Colon (tissue), 2 donors: ENCODE measurements around the gene ISOC2.

Source experiments
- FAIRE-seq: peaks from 2 replicates; lab custom pipeline; 2012; peaks lifted over from hg19 to GRCh38; lab: Jason Lieb, UNC
- donor health status: control.
- donor health status: control.

Gene ISOC2

DNA sequence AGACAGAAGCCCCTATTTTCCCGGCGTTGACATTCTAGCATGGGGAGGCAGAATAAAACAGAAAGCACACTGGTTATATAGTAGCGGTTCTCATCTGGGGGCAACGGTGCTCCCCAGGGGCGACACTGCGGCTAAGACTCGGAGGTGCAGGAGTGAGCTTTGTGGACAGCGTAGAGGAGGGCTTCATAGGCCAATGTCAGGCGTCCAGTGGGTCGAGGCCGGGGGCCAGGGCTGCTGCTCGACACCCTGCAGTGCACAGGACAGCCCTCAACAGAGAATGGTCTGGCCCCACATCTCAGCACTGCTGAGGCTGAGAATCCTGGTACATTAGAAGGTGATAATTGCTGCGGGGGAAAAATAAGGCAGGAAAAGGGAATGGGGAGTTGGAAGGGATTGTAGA is 16.5 kb upstream of the ISOC2 start:
- no peak for FAIRE-seq

DNA sequence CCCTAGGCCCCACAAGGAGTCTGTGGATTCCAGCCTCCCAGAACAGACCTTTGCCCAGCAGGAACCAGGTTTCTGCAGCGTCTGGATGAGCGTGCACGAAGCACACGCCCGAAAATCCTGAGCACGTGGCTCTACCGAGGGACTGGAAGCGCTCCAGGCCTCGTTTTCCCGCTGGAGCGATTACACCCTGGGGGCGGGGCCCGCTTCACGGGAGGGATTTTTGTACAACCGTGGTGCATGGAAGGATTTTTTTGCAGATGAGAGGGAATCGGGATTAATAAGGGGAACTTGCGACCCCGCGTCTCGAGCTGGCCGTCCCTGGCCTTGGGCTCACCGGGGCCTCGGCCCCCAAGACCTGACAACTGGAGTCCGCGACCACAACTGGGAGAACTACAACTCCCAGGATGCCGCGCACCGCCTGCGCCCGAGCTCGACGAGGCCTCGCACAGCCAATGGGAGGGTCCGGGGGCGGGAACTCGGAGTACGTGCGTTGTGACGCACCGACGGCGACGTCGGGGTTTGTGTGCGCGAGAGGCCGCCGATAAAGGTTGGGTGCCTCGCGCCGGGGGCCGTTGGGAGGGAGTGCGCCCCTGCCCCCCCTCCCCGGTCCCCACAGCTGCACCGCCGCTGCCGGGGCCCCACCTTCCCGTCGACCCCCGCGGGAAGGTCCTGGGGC is 14.8 kb upstream of the ISOC2 start, which contains the start of gene ZNF628:
Gene ZNF628 (plus strand): TSS at position 518 of the 676 bp plus-strand sequence. CDS start 3,294 bp downstream, outside the sequence.
- FAIRE-seq: no peak

DNA sequence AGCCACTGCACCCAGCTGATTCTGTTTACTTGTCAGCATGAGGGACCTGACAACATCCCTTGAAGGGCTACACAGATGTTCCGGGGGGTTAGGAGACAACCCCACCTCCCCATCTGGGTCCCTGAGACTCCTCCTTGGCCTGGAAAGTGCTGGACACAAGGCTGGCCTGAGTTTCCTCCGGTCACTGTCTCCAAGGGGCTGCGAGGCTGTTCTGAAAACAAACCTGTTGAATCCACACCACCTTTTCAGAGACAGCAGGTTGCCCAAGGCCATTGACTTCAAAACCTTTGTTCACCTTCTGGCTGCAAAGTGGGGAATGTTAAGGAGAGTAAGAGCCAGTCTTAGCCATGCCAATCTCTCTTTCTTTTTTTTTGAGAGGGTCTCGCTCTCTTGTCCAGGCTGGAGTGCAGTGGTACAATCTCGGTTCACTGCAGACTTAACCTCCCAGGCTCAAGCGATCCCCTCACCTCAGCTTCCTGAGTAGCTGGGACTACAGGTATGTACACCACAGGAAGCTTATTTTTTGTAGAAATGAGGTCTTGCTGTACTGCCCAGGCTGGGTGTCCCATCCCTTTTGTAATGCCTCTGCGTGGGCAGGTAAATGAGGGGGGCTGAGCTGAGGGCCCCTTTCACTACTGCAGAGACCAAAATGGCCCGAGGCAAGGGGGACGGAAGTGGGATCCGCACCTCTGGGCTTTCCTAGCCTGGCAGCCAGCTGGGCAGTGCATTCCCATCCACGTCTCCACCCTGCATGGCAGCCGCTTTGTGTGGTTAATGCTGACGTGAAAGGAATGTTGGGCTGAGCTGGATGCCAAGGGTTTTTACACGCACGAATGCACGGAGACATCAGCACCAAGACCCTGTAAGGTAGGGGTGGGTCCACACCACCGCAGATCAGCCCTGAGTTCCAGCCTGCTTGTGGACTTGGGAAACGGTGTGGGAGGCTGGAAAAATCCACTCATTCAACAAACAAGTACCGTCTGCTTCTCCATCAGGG is 13.1 kb upstream of the ISOC2 start:
- no peak for FAIRE-seq

DNA sequence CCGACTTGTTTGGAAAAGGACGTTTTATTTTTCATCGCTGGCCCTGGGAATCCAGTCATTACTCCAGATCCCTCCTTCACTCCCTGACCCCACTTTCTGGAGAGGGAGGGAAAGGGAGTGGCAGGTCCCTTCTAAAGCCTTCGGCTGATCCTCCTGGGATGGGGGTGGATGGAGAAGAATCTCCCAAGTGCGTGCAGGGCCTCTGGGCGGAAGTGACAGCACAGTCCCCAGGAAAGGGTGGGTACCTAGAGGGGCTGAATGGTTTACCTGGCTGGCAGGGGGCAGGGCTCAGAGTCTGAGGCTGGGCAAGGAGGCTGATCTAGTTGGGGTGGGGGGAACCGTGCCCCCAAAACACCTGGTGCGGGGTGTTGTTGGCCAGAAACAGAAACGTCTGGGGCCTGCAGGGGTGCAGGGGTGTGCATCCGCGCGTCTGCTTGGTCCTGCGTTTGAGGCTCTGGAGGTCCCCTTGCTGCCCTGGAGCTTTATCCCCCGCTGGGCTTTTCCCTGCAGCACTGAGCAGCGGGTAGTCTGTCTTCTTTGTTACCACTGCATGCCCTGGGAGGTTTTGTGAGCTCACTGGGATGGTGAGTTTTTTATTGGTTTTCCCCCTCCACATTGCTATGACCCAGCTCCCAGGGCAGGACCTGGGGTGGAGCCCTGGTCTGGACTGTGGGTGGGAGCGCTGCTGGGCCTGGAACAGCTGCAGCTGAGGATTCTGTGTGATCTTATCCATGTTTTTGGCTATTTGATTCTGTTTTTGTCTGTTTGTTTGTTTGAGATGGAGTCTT is 12.0 kb upstream of the ISOC2 start:
- no peak for FAIRE-seq

DNA sequence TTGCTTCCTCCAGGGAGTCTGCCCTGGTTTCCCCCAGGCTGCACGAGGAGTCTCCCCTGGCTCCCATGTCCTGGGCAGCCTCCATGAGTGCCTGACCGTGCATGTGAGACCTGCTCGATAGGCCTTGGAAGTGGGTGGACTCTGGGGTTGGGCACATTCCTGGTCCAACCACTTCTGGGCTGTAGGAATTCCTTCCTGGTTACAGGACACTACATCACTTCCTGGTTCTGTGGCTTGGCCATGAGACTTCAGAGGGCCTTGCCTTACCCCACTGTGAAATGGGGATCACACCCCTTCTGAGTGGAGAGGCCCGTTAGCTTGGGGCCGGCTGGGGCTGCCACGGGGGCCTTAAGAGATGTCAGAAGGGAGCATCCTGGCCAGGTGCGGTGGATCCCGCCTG is 11.0 kb upstream of the ISOC2 start:
- FAIRE-seq: no peak

DNA sequence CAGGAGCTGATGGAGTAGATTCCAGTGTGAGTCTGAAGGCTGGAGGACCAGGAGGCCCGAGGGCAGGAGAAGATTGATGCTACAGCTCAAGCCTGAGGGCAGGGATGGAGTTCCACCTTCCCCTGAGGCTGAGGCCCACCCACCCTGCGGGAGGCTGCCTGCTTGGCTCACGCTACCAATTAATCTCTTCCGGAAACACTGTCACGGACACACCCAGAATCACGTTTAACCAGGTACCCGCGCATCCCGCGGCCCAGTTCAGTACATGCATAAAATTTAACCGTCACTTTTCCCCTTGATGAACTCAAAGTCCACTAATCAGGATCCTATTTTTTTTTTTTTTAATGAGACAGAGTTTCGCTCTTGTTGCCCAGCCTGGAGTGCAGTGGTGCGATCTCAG is 9.8 kb upstream of the ISOC2 start:
- no peak for FAIRE-seq

DNA sequence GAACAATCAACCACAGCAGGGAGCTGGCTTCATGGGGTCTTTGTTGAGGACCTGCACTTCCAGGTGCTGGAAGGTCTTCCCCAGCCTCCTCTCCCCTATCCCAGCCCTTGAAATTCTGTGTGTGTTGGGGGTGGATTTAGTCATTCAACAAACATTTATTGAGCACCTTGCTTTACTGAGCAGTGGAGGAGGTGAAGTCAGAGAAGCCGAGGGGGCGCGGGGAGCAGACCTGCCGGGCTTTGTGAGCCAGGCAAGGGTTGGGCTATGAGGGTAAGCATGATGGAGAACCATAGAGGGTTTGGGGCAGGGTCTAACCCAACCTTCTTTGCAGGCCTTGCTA is 6.6 kb upstream of the ISOC2 start:
- FAIRE-seq: no peak

DNA sequence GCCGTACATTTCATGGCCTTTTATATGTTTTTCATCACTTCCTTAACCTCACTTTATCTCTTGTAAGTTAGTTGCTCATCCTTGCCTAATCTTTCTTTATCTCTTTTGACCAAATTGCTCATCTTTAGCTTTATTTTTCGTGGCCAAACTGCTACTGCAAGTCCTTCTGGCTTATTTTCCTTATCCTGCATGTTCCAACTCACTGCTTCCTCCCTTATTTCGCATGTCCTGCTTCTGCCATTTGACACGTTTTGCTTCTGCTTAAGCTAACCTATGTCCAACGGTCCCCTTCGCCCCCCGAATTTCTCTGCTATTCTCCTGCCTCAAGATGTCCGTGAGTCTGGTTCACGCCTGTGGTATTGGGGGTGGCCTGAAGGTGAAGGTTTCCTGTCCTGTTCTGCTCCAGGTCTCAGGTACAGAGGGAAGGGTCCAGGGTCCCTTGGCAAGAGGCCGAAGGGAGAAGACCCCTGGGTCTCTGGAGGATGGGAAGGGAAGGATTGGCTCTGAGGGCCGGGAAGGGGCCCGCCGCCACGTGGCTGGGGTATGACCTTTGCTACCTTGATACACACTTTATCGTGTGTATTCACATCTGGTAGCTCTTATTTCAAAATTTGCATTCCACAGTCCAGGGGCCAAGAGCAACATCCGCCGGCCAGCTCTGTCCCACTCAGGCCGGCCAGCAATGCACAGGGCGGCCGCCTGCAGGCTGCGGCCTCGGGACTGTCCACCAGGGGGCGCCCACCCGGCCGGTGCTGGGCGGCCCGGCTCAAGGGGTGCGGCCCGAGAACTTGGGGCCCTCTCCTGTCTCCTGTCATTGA is 6.0 kb upstream of the ISOC2 start:
- FAIRE-seq: no peak

DNA sequence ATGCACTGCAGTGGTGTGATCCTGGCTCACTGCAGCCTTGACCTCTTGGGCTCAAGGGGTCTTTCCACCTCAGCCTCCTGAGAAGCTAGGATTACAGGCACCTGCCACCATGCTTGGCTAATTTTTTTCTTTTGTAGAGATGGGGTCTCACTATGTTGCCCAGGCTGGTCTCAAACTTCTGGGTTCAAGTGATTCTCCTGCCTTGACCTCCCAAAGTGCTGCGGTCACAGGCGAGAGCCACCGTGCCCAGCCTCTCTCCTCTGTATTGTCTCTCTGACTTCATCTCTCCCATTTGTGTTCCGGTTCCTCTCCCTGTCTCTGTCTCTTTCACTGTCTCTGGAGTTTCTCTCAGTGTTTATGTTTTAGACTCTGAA is 4.8 kb upstream of the ISOC2 start:
- no peak for FAIRE-seq

DNA sequence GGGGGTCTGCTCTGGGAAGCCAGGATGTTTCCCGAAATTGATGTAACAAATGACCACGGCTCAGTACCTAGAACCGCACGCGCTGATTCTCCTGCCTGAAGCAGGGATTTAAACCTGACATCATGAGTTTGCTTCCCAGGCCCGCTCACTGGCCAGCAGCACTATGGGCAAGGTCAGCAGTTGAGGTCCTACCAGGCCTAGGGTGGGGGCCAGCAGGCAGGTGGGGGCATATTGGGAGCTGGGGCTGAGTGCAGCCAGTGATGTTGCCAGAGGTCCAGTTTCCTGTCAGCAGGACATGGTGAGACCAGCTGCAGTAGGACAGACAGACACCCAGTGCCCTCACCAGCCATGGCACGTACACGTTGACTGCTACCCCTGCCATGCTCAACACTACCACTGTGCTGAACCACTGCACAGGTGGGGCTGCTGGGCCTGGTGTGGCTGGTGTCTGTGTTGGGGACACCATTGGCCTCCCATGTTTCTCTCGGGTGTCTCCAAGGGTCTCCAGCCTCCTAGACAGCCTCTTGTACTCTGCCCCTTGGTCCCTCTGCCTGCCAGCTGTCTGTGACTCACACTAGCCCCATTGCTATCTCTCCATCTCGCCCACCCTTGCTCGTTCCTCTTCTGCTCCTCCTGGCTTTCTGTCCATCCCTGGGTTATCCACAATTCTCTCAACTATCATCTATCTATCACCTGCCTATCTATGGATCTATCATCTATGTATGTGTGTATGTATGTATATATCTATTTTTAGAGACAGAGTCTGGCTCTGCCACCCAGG is 4.2 kb upstream of the ISOC2 start:
- FAIRE-seq: no peak

DNA sequence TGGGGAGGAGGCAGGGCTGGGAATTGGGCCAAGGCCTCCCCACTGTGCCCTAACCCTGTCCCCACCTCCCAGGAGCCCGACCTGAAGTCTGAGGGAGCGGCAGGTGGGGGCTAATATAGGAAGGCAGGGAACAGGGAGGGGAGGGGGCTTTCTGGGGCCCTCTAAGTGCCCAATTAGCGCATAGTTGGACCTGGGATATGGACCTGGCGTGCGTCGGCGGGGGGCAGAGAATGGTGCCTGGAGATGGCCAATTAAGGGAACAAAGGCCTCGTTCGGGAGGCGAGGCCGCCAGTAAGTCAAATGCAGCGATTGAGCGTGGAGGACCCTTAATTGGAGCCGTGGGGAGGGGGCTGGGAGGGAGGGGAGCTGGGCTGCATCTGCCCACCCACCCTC is 3.2 kb upstream of the ISOC2 start, which contains the start of gene C19orf85:
Gene C19orf85 (minus strand): TSS at position 90 of the 393 bp plus-strand sequence. CDS start 197 bp downstream, outside the sequence.
- FAIRE-seq: no peak

DNA sequence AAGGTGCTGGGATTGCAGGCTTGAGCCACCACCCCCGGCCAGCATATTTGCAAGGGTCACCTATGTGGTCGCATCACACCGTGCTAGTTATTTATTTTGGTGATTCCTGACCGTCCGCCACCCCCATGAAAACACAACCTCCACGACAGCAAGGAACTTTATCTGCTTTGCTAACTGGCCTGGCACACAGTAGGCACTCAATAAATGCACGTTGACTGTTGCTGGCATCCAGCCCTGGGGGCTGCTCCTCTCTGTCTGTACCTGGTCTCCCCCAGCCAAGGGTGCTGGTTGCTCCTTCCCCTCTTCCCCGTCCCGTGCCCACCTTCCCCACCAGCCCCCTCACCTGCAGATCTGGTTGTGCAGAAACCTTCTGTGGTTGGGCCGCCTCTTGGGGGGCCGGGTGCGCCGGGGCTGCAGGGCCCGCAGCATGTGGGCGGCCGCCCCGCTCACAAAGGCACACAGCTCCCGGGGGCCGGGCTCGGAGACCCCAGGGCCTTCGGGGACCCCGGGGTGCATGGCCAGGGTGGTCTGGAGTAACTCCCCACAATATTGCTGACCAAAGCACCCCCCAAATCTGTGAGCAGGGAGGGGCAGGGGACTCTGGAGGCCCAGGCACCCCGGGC is 2.7 kb upstream of the ISOC2 start:
- FAIRE-seq: no peak

DNA sequence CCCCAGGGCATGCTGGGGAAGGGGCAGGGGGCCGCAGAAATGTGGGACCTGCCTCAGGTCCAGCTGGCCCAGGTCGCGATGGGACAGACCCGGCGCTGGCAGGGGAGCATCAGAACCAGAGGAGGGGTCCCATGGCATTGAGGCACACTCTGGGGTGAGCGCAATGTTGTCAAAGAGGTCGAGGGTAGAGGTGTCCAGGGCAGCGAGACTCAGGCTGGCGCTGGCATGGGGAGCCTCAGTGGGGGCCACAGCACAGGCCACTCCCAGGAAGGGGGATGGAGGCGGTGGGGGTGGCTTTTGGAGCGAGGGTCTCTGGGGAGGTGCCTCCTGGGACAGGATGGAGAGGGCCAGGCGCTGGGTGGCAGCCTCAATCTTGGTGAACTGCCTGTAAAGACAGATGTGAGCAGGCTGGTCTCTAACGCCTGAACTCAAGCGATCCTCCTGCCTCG is 2.2 kb upstream of the ISOC2 start:
- FAIRE-seq: no peak

DNA sequence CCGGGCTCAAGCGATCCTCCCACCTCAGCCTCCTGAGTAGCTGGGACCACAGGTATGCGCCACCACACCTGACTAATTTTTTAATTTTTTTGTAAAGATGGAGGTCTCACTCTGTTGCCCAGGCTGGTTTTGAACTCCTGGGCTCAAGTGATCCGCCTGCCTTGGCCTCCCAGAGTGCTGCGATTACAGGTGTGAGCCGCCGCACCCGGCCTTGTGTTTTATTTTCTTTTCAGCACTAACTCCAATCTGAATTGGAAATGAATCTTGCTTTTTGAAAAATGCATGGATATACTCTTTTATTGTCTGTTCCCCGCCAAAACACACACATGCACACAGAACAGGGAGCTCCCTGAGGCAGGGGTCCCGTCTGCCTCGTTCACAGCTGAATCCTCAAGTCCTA is 1.3 kb upstream of the ISOC2 start:
- no peak for FAIRE-seq

DNA sequence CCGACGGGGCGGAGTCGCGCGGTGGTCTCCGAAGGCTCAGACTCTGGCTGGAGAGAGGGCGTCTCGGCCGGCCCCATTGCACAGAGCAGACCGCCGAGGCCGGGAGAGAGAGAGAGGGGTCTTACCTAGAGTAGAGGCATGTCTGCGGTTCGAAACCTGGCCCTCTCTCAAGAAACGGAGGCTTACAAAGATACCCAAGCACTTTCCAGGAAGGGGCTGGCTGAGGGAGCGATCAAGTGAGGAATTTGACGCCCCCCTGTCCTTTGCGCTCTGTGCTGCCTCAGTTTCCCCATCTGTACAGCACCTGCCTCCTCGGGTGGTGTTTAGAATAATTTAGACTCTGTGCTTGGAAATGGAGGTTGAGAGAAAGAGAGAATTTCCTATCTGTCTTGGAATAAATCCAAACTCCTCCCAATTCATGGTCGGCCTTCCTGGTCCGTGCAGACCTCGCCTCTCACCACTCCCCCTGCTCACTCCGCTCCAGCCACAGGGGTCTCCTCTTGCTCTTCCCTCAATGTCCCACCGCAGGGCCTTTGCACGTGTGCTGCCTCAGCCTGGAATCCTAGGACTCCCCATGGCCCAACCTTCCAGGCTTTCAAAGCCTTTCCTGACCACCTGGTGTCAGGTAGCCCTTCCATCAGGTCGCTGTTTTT is 658 bp upstream of the ISOC2 start:
- FAIRE-seq: no peak

DNA sequence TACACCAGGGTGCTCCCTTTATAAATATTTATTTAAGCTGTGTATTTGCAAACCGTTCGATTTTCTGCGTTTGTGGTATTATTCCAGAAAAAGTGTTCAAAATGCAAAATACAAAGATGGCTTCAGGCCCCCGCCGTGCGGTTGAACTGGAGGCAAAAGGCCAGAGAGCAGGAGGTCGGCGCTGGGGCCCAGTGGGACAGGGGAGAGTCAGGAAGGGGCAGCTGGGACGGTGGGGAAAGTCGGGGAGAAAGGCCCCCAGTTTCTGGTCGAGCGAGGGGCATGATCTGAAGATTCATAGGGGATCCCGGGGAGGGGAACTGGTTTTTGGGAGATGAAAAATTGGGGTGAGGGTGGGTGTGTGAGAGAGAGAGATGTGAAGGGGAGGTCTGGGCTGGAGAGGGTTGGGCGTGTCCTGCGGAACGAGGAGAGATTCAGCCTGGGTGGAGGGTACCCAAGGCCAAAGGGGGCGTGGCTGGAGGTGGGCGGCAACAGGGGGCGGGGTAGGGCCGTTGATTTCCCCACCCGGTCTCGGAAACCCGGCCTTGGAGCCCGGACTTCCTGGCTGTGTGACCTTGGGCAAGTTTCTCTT is 678 bp downstream of the ISOC2 start:
- FAIRE-seq: no peak

DNA sequence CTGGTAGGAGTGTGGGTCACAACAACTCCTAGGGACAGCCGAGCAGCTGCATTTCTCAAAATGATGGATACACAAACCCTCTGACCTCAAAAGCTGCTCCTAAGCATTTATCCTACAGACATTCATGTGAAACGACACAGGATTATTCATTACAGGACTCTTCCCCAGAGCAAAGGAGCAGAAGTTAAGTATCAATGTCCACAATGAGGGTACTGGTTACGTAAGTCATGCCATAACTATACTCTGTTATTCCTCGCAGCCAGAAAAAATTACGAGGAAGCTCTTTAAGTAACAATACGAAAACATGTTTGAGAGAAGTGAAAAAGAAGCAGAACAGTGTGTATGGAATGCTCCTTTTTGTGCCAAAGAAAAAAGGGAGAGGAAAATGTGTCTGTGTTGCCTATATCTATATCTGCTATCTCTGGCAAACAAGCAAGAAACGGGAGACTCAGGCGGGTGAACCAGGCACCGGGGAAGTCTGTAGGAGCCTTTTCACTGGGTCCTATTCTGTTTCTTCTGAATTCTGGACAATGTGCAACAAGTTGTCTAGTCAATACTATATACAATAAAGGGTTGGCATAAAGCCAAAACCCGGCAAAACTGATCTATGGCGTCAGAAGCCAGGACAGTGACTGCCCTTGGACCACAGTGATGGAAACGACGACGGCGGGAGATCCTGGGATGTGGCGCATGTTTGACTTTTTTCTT is 1.3 kb downstream of the ISOC2 start:
- FAIRE-seq: no peak

DNA sequence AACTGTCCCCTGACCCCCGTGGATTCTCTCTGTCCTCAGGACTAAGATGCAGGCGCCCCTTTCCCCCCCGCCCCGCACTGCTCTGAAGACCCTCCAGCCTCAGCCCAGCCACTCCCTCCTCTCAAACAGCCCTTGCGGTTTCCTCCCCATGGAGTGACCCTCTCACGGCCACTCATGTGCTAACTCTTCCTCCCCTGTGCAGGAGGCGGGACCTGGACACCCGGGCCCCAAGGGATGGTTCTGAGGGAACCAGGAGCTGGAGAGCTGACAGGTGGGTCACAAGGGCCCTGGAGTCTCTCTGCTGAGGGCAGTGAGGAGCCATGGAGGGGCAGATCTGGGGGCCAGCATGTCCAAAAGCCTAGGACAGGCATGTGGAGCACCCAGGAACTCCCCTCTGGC is 1.9 kb downstream of the ISOC2 start:
- FAIRE-seq: no peak
